ENCODE data around the gene DNAAF5. TPM values are rescaled to one million over a fixed set of nuclear protein-coding genes. Genes with fewer than 3 reads are reported as not detected.
A peak's percentile ranks its signal among the peaks of the same experiment; 100 is the strongest.

DNAAF5 gene
- total RNA-seq, 6 experiments from 2014 or later, result 9.5 to 22.8 (median 10.5) TPM

GRCh38 chr7:815284-816216, 89.1 kb downstream of the DNAAF5 start:
- no peak for ATAC-seq
- intact Hi-C loops (cut with DNase I), result no loop called here
- H3K4me3 ChIP-seq, result peak overlapping the region in 1 of 3 donors; percentile 37

GRCh38 chr7:816300-816750, 89.8 kb downstream of the DNAAF5 start:
- Histone ChIP-seq H3K36me3 (no peaks in the 10 kb centered on the region), H3K9me3 (no peaks in the 10 kb centered on the region), H3K4me3 (peak overlapping the region in 1 of 3 donors; percentile 67), H3K4me1 (peaks cover 0 to 37% (median 6%) of the 10 kb centered on the region in 4 donors), H3K27ac (peak overlapping the region in 1 of 3 donors; percentile 65), H3K27me3 (no peaks in the 10 kb centered on the region)
- ATAC-seq (peak; percentile 77 to 92 (median 86)), DNase-seq (peak; percentile 99)
- TF ChIP-seq, protein P1, sequence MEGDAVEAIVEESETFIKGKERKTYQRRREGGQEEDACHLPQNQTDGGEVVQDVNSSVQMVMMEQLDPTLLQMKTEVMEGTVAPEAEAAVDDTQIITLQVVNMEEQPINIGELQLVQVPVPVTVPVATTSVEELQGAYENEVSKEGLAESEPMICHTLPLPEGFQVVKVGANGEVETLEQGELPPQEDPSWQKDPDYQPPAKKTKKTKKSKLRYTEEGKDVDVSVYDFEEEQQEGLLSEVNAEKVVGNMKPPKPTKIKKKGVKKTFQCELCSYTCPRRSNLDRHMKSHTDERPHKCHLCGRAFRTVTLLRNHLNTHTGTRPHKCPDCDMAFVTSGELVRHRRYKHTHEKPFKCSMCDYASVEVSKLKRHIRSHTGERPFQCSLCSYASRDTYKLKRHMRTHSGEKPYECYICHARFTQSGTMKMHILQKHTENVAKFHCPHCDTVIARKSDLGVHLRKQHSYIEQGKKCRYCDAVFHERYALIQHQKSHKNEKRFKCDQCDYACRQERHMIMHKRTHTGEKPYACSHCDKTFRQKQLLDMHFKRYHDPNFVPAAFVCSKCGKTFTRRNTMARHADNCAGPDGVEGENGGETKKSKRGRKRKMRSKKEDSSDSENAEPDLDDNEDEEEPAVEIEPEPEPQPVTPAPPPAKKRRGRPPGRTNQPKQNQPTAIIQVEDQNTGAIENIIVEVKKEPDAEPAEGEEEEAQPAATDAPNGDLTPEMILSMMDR (IDR thresholded peaks at IDR 0.05), result no peak
- TF ChIP-seq POLR2A (IDR thresholded peaks at IDR 0.05), result peak; percentile 77
- intact Hi-C loops (cut with DNase I), result no loop called here
- WGBS (ENCODE audit: insufficient coverage, low coverage, low lambda C conversion rate, missing lambda C conversion rate), result under 1% methylated on average over 21 of the region's 51 CpGs

More at GRCh38 chr7:815284-816216, 89.1 kb downstream of the DNAAF5 start:
- peak overlapping the region in 2 of 3 donors; percentile 40 to 52 for H3K27ac ChIP-seq
- no peaks in the 10 kb centered on the region for H3K27me3 ChIP-seq
- WGBS (ENCODE audit: insufficient coverage, low coverage, low lambda C conversion rate, missing lambda C conversion rate), result 44% methylated on average over 26 of the region's 56 CpGs
- peaks cover 0 to 33% (median 6%) of the 10 kb centered on the region in 4 donors for H3K4me1 ChIP-seq
- H3K9me3 ChIP-seq, result no peaks in the 10 kb centered on the region
- DNase-seq, result peak in 1 of 3 donors; percentile 46
- no peak for TF ChIP-seq POLR2A (IDR thresholded peaks at IDR 0.05)
- TF ChIP-seq, protein P1 (IDR thresholded peaks at IDR 0.05), result no peak
- no peaks in the 10 kb centered on the region for H3K36me3 ChIP-seq

GRCh38 chr7:816751-817671, 90.5 kb downstream of the DNAAF5 start:
- H3K4me3 ChIP-seq, result peak overlapping the region; percentile 66 to 67 (median 67)
- peak overlapping the region; percentile 65 to 92 (median 78) for H3K27ac ChIP-seq
- H3K4me1 ChIP-seq, result peaks cover 0 to 36% (median 6%) of the 10 kb centered on the region in 4 donors
- H3K9me3 ChIP-seq, result no peaks in the 10 kb centered on the region
- ATAC-seq (no peak), DNase-seq (peak in 1 of 3 donors; percentile 46)
- TF ChIP-seq, protein P1 (IDR thresholded peaks at IDR 0.05), result no peak
- peak; percentile 16 for TF ChIP-seq POLR2A (IDR thresholded peaks at IDR 0.05)
- intact Hi-C loops (cut with DNase I), result no loop called here
- H3K36me3 ChIP-seq, result no peaks in the 10 kb centered on the region
- WGBS (ENCODE audit: insufficient coverage, low coverage, low lambda C conversion rate, missing lambda C conversion rate), result 2% methylated on average over 5 of the region's 88 CpGs
- no peaks in the 10 kb centered on the region for H3K27me3 ChIP-seq

DNA sequence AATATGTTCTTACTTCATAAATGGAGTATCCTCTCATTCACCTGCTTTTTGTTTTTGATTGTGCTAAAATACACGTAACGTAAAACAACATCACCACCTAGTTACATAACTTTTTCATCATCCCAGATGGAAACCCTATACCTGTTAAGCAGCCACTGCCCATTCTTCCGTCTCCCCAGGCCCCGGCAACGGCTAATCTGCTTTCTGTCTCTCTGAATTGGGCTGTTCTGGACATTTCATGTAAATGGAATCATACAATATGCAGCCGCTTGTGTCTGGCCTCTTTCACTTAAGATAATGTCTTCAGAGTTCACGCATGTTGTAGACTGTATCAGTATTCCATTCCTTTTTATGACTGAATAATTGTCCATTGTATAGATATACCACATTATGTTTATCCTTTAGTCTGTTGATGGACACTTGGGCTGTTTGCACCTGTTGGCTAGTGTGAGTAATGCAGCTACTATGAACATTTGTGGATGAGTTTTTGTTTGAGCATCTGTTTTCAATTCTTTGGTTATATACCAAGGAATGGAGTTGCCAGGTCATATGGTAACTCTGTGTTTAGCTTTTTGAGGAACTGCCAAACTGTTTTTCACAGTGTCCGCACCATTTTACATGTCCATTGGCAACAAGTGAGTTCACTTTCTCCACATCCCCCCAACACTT, 91.7 kb downstream of the DNAAF5 start:
- TF ChIP-seq POLR2A (IDR thresholded peaks at IDR 0.05), result no peak
- TF ChIP-seq, protein P1 (IDR thresholded peaks at IDR 0.05), result peak; percentile 29 to 41 (median 40)
- H3K27me3 ChIP-seq, result no peaks in the 10 kb centered on the region
- WGBS (ENCODE audit: insufficient coverage, low coverage, low lambda C conversion rate, missing lambda C conversion rate), result 81% methylated on average over 7 of the region's 8 CpGs
- no peak for DNase-seq
- no peaks in the 10 kb centered on the region for H3K36me3 ChIP-seq
- H3K4me3 ChIP-seq, result no peak overlapping the region
- H3K27ac ChIP-seq, result no peak overlapping the region
- no peak for ATAC-seq
- H3K9me3 ChIP-seq, result no peaks in the 10 kb centered on the region
- H3K4me1 ChIP-seq, result peaks cover 0 to 37% (median 6%) of the 10 kb centered on the region in 4 donors
- intact Hi-C loops (cut with DNase I), result no loop called here
